Immature natural killer cell (primary cell): ENCODE measurements around the gene ATP2B3. TPM values are rescaled to one million over a fixed set of nuclear protein-coding genes. Genes with fewer than 3 reads are reported as not detected.

Experiments used
- DNase-seq, 3 donors: peaks; one replicate each; pipeline ENCODE4 v3.0.0; 2022; ENCODE audit warnings: mixed read lengths in 1 of 3
- H3K27ac Mint-ChIP-seq, 6 donors: one replicate each; pipeline ENCODE4 v1.8.0; 2020; ENCODE audit warnings: mixed read lengths in 6 of 6, mild to moderate bottlenecking in 5 of 6, inconsistent platforms in 4 of 6, moderate library complexity in 3 of 6
- H3K27me3 Mint-ChIP-seq, 3 donors: one replicate each; pipeline ENCODE4 v1.8.0; 2020 to 2021; ENCODE audit warnings: low read depth in 3 of 3, mild to moderate bottlenecking in 3 of 3, mixed read lengths in 3 of 3, moderate library complexity in 3 of 3, inconsistent platforms in 1 of 3
- H3K36me3 Mint-ChIP-seq, 3 donors: one replicate each; pipeline ENCODE4 v1.8.0; 2020; ENCODE audit warnings: mixed read lengths in 3 of 3, inconsistent platforms in 2 of 3, mild to moderate bottlenecking in 2 of 3
- H3K4me1 Mint-ChIP-seq, 2 donors: one replicate each; pipeline ENCODE4 v1.8.0; 2020; ENCODE audit warnings: inconsistent platforms in 2 of 2, mild to moderate bottlenecking in 2 of 2, mixed read lengths in 2 of 2, moderate library complexity in 1 of 2
- H3K4me3 Mint-ChIP-seq, 5 donors: one replicate each; pipeline ENCODE4 v1.8.0; 2020; ENCODE audit warnings: mild to moderate bottlenecking in 5 of 5, mixed read lengths in 5 of 5, inconsistent platforms in 3 of 5, moderate library complexity in 3 of 5
- H3K9me3 Mint-ChIP-seq, 6 donors: one replicate each; pipeline ENCODE4 v1.8.0; 2020; ENCODE audit warnings: mild to moderate bottlenecking in 6 of 6, mixed read lengths in 6 of 6, inconsistent platforms in 4 of 6, moderate library complexity in 3 of 6
- polyA plus RNA-seq, 3 donors: library from polyadenylated mRNA; unstranded; fragments of 300-500 nt; fragmentation: Illumina TruSeq; gene quantifications; one replicate each; pipeline ENCODE4 v1.2.3, GENCODE V29; 2021

The ATP2B3 gene
- polyA plus RNA-seq, 3 donors from 2014 or later: not detected

- Mint-ChIP-seq H3K4me3 (no peak overlapping the region), H3K36me3 (no peaks in the 10 kb centered on the region), H3K9me3 (no peaks in the 10 kb centered on the region), H3K27me3 (peaks cover 0 to 2% (median 1%) of the 10 kb centered on the region in 3 donors), H3K27ac (no peak overlapping the region), H3K4me1 (peaks cover 0 to 7% of the 10 kb centered on the region in 2 donors)
- DNase-seq: no peak
Measured at GRCh38 chrX:153477901-153478300, 39.5 kb upstream of the ATP2B3 start.

GRCh38 chrX:153478746-153479145 is 38.7 kb upstream of the ATP2B3 start:
- H3K27me3 Mint-ChIP-seq: peaks cover 0 to 2% (median 1%) of the 10 kb centered on the region in 3 donors
- no peaks in the 10 kb centered on the region for H3K36me3 Mint-ChIP-seq
- H3K4me3 Mint-ChIP-seq: no peak overlapping the region
- no peak overlapping the region for H3K27ac Mint-ChIP-seq
- H3K9me3 Mint-ChIP-seq: no peaks in the 10 kb centered on the region
- peaks cover 0 to 5% of the 10 kb centered on the region in 2 donors for H3K4me1 Mint-ChIP-seq
- DNase-seq: no peak

GRCh38 chrX:153481043-153481442 is 36.4 kb upstream of the ATP2B3 start:
- H3K36me3 Mint-ChIP-seq: no peaks in the 10 kb centered on the region
- H3K4me1 Mint-ChIP-seq: no peaks in the 10 kb centered on the region
- H3K9me3 Mint-ChIP-seq: no peaks in the 10 kb centered on the region
- peaks cover 0 to 2% (median 1%) of the 10 kb centered on the region in 3 donors for H3K27me3 Mint-ChIP-seq
- H3K27ac Mint-ChIP-seq: no peak overlapping the region
- DNase-seq: no peak
- H3K4me3 Mint-ChIP-seq: no peak overlapping the region

- Mint-ChIP-seq H3K4me1 (no peaks in the 10 kb centered on the region), H3K4me3 (no peak overlapping the region), H3K27ac (no peak overlapping the region), H3K27me3 (peaks cover 0 to 1% (median 0%) of the 10 kb centered on the region in 3 donors), H3K9me3 (no peaks in the 10 kb centered on the region), H3K36me3 (no peaks in the 10 kb centered on the region)
- no peak for DNase-seq
Measured at GRCh38 chrX:153482376-153483015, 34.9 kb upstream of the ATP2B3 start.

- no peak for DNase-seq
- H3K27me3 Mint-ChIP-seq: no peaks in the 10 kb centered on the region
- H3K36me3 Mint-ChIP-seq: no peaks in the 10 kb centered on the region
- no peak overlapping the region for H3K27ac Mint-ChIP-seq
- H3K4me3 Mint-ChIP-seq: no peak overlapping the region
- no peaks in the 10 kb centered on the region for H3K9me3 Mint-ChIP-seq
- no peaks in the 10 kb centered on the region for H3K4me1 Mint-ChIP-seq
Measured at GRCh38 chrX:153485396-153486080, 31.9 kb upstream of the ATP2B3 start.

- Mint-ChIP-seq H3K27me3 (no peaks in the 10 kb centered on the region), H3K4me3 (no peak overlapping the region), H3K9me3 (no peaks in the 10 kb centered on the region), H3K27ac (no peak overlapping the region), H3K4me1 (no peaks in the 10 kb centered on the region), H3K36me3 (no peaks in the 10 kb centered on the region)
- no peak for DNase-seq
Measured at GRCh38 chrX:153486171-153486570, 31.3 kb upstream of the ATP2B3 start.

- no peak overlapping the region for H3K27ac Mint-ChIP-seq
- no peaks in the 10 kb centered on the region for H3K36me3 Mint-ChIP-seq
- no peak overlapping the region for H3K4me3 Mint-ChIP-seq
- no peaks in the 10 kb centered on the region for H3K4me1 Mint-ChIP-seq
- no peaks in the 10 kb centered on the region for H3K27me3 Mint-ChIP-seq
- H3K9me3 Mint-ChIP-seq: no peaks in the 10 kb centered on the region
- DNase-seq: no peak
Measured at GRCh38 chrX:153487590-153488071, 29.8 kb upstream of the ATP2B3 start.

GRCh38 chrX:153488231-153488914 is 29.1 kb upstream of the ATP2B3 start:
- DNase-seq: no peak
- Mint-ChIP-seq H3K27me3 (no peaks in the 10 kb centered on the region), H3K36me3 (no peaks in the 10 kb centered on the region), H3K27ac (no peak overlapping the region), H3K4me3 (no peak overlapping the region), H3K9me3 (no peaks in the 10 kb centered on the region), H3K4me1 (no peaks in the 10 kb centered on the region)

GRCh38 chrX:153490217-153490930 is 27.1 kb upstream of the ATP2B3 start:
- no peaks in the 10 kb centered on the region for H3K4me1 Mint-ChIP-seq
- H3K4me3 Mint-ChIP-seq: no peak overlapping the region
- no peaks in the 10 kb centered on the region for H3K9me3 Mint-ChIP-seq
- H3K27me3 Mint-ChIP-seq: peaks cover 0 to 2% (median 0%) of the 10 kb centered on the region in 3 donors
- no peaks in the 10 kb centered on the region for H3K36me3 Mint-ChIP-seq
- no peak for DNase-seq
- H3K27ac Mint-ChIP-seq: no peak overlapping the region

GRCh38 chrX:153491351-153491914 is 26.0 kb upstream of the ATP2B3 start:
- no peaks in the 10 kb centered on the region for H3K36me3 Mint-ChIP-seq
- H3K4me3 Mint-ChIP-seq: no peak overlapping the region
- no peak overlapping the region for H3K27ac Mint-ChIP-seq
- peaks cover 0 to 2% (median 0%) of the 10 kb centered on the region in 3 donors for H3K27me3 Mint-ChIP-seq
- H3K9me3 Mint-ChIP-seq: no peaks in the 10 kb centered on the region
- H3K4me1 Mint-ChIP-seq: no peaks in the 10 kb centered on the region
- no peak for DNase-seq

GRCh38 chrX:153491918-153492317 is 25.5 kb upstream of the ATP2B3 start:
- no peaks in the 10 kb centered on the region for H3K9me3 Mint-ChIP-seq
- peaks cover 0 to 2% (median 0%) of the 10 kb centered on the region in 3 donors for H3K27me3 Mint-ChIP-seq
- no peaks in the 10 kb centered on the region for H3K36me3 Mint-ChIP-seq
- no peak overlapping the region for H3K4me3 Mint-ChIP-seq
- H3K27ac Mint-ChIP-seq: no peak overlapping the region
- H3K4me1 Mint-ChIP-seq: no peaks in the 10 kb centered on the region
- DNase-seq: no peak

GRCh38 chrX:153492543-153492942 is 24.9 kb upstream of the ATP2B3 start:
- no peaks in the 10 kb centered on the region for H3K4me1 Mint-ChIP-seq
- no peak for DNase-seq
- H3K4me3 Mint-ChIP-seq: no peak overlapping the region
- H3K36me3 Mint-ChIP-seq: no peaks in the 10 kb centered on the region
- no peak overlapping the region for H3K27ac Mint-ChIP-seq
- no peaks in the 10 kb centered on the region for H3K9me3 Mint-ChIP-seq
- H3K27me3 Mint-ChIP-seq: peaks cover 0 to 2% (median 0%) of the 10 kb centered on the region in 3 donors

- no peaks in the 10 kb centered on the region for H3K4me1 Mint-ChIP-seq
- no peak for DNase-seq
- peaks cover 0 to 2% (median 0%) of the 10 kb centered on the region in 3 donors for H3K27me3 Mint-ChIP-seq
- no peak overlapping the region for H3K4me3 Mint-ChIP-seq
- H3K36me3 Mint-ChIP-seq: no peaks in the 10 kb centered on the region
- no peaks in the 10 kb centered on the region for H3K9me3 Mint-ChIP-seq
- H3K27ac Mint-ChIP-seq: no peak overlapping the region
Measured at GRCh38 chrX:153493085-153493484, 24.4 kb upstream of the ATP2B3 start.
